ENCODE results near the gene CSH2. TPM values are rescaled to one million over a fixed set of nuclear protein-coding genes. Genes with fewer than 3 reads are reported as not detected.
"Not testable (repeated sequence)": the region's sequence is repeated elsewhere in the genome, so short reads cannot be mapped to it uniquely, and the experiment has no call there.

Gene CSH2
- total and polyA plus RNA-seq, 9 of the 15 experiments (the other 6 are each of a cell fraction or from before 2014, with no cell fraction given) = not detected

- Histone ChIP-seq H3K4me2 (ENCODE audit: insufficient read depth, low read length) (peak overlapping the region; percentile 71), H3K4me1 (replicated peaks in 1 of 2; ENCODE audit: control insufficient read depth in 2 of 2, insufficient read depth in 2 of 2, low read length in 2 of 2) (peaks cover 26 to 45% of the 10 kb centered on the region in 2 experiments), H3K79me2 (ENCODE audit: control insufficient read depth, insufficient read depth, low read length) (peaks cover 46% of the 10 kb centered on the region), H2AFZ (ENCODE audit: low read depth, low read length) (peak overlapping the region; percentile 82), H3K27ac (ENCODE audit: extremely low read depth, low read depth, low read length) (peak overlapping the region; percentile 93), H3K9ac (ENCODE audit: insufficient read depth in 1 of 2, low read depth in 2 of 2, low read length in 2 of 2) (peak overlapping the region; percentile 75 to 89), H3K4me3 (peak overlapping the region; percentile 95), H3K36me3 (ENCODE audit: control insufficient read depth, insufficient read depth, low read length) (peaks cover 12% of the 10 kb centered on the region; the same call in 1 of the 3 replicates)
- BruUV-seq (replicated peaks) = TSS peak; percentile 93
- peak; percentile 1; the same call in 1 of the 3 replicates for ATAC-seq
- H4K20me1 ChIP-seq (replicated peaks; ENCODE audit: control insufficient read depth, insufficient read depth, low read length); CTCF ChIA-PET (ENCODE audit: low intra/inter-chr PET ratio); H3K9me3 ChIP-seq (replicated peaks; ENCODE audit: control insufficient read depth, insufficient read depth, low read depth, low read length); H3K9me1 ChIP-seq (ENCODE audit: control insufficient read depth, insufficient read depth, low read length); H3K27me3 ChIP-seq (ENCODE audit: control insufficient read depth in 2 of 2, insufficient read depth in 2 of 2, low read length in 2 of 2); TF ChIP-seq ATF1, ID3 (CRISPR knock-in tag; IDR thresholded peaks at IDR 0.05): not testable (repeated sequence)
- under 1% methylated on average over 18 of the region's 19 CpGs for WGBS (ENCODE audit: insufficient coverage, low coverage, missing lambda C conversion rate)
- in situ Hi-C loops (cut with MboI) (loop anchor here (25.0 kb wide), 1 partner anchor 406 kb away; the partner anchor contains the start of gene CYB561), intact Hi-C loops (cut with micrococcal nuclease) (loop anchor here (1.0 to 10.0 kb wide), 4 partner anchors 16 to 409 kb away; partner anchors contain the start of genes CCDC47, FTSJ3, MAP3K3 and PSMC5)
- DNase-seq (ENCODE audit: extremely low read depth in 1 of 4, low spot score in 3 of 4) = peak in 1 of 4 experiments; percentile 52
- FAIRE-seq = peak; percentile 82
- POLR2A ChIA-PET = interaction anchor here (0.8 to 5.8 kb wide), 7 partner anchors 10 to 168 kb away, joined by 3 to 66 read pairs (median 5); partner anchors contain the start of genes CCDC47, DDX42, FTSJ3 and PSMC5
- TF ChIP-seq ZBTB2 (IDR thresholded peaks at IDR 0.05) (0 out of 2 replicates have a peak, but pooled peaks have one; percentile 11), ZNF589 (CRISPR knock-in tag; IDR thresholded peaks at IDR 0.05; ENCODE audit: low read depth) (peak; percentile 4; the same call in 1 of the 2 replicates), ATF1 (tag; IDR thresholded peaks at IDR 0.05) (peak; percentile 28; the same call in 1 of the 2 replicates), GABPA (tag; conservative IDR thresholded peaks at IDR 0.05; ENCODE audit: low read depth) (peak; percentile 85; the same call in 1 of the 2 replicates), ZNF764 (CRISPR knock-in tag; IDR thresholded peaks at IDR 0.05; ENCODE audit: low read depth) (0 out of 2 replicates have a peak, but pooled peaks have one; percentile 6), ID3 (tag; IDR thresholded peaks at IDR 0.05) (peak; percentile 20), PHF8 (IDR thresholded peaks at IDR 0.05; ENCODE audit: borderline replicate concordance, low read length) (peak; percentile 11; the same call in 1 of the 2 replicates), BCOR (IDR thresholded peaks at IDR 0.05) (peak; percentile 92), ZNF12 (CRISPR knock-in tag; IDR thresholded peaks at IDR 0.05) (0 out of 2 replicates have a peak, but pooled peaks have one; percentile 59), SMARCE1 (IDR thresholded peaks at IDR 0.05) (0 out of 2 replicates have a peak, but pooled peaks have one; percentile 33), POLR2AphosphoS5 (IDR thresholded peaks at IDR 0.05; ENCODE audit: control insufficient read depth, insufficient read depth, low read depth, low read length) (peak; percentile 1; the same call in 1 of the 2 replicates), CC2D1A (IDR thresholded peaks at IDR 0.05) (0 out of 2 replicates have a peak, but pooled peaks have one; percentile 23), ATF6 (CRISPR knock-in tag; IDR thresholded peaks at IDR 0.05) (0 out of 2 replicates have a peak, but pooled peaks have one; percentile 12), CBX3 (IDR thresholded peaks at IDR 0.05; ENCODE audit: borderline replicate concordance in 1 of 2, low read length in 2 of 2) (0 out of 3 replicates have a peak, but pooled peaks of 1 of the 2 experiments have one; percentile 2)
- TF ChIP-seq, protein P1, sequence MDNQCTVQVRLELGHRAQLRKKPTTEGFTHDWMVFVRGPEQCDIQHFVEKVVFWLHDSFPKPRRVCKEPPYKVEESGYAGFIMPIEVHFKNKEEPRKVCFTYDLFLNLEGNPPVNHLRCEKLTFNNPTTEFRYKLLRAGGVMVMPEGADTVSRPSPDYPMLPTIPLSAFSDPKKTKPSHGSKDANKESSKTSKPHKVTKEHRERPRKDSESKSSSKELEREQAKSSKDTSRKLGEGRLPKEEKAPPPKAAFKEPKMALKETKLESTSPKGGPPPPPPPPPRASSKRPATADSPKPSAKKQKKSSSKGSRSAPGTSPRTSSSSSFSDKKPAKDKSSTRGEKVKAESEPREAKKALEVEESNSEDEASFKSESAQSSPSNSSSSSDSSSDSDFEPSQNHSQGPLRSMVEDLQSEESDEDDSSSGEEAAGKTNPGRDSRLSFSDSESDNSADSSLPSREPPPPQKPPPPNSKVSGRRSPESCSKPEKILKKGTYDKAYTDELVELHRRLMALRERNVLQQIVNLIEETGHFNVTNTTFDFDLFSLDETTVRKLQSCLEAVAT (IDR thresholded peaks at IDR 0.05) = 0 out of 4 replicates have a peak, but pooled peaks of 1 of the 2 experiments have one; percentile 60
Observed at GRCh38 chr17:63843387-63843888, 30.0 kb downstream of the CSH2 start.

All from K562 (cell line).